Measurements from ENCODE around the gene ADAM30.

DNA sequence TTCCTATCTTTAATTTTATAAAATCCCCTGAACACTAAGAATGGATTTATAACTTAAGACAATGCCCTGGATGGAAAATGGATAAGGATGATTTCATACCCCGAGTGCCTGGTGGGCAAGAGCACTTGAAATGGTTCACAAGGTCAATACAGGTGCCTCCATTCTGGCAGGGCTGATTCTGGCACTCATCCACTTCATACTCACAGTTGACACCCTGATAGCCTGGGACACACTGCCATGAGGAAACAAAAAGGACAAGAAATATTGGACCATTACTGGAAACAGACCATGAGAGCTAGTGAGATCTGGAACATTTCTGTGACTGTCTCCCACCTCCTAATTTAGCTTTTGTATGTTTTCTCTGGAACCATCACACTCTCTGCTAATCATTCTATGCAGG lies 39.1 kb upstream of the ADAM30 start:
- TF ChIP-seq ELF4 (IDR thresholded peaks at IDR 0.05) (no peak), FOXK2 (IDR thresholded peaks at IDR 0.05) (no peak), L3MBTL2 (conservative IDR thresholded peaks at IDR 0.05) (no peak), ARNT (IDR thresholded peaks at IDR 0.05) (no peak), SP1 (IDR thresholded peaks at IDR 0.05) (no peak), BHLHE40 (IDR thresholded peaks at IDR 0.05; ENCODE audit: borderline replicate concordance) (no peak), NFRKB (IDR thresholded peaks at IDR 0.05) (no peak), FOXA1 (IDR thresholded peaks at IDR 0.05) (no peak), HDGF (IDR thresholded peaks at IDR 0.05; ENCODE audit: borderline replicate concordance) (no peak), SUZ12 (IDR thresholded peaks at IDR 0.05) (no peak)

Measured in HEK293T (cell line).